WTC11 (cell line): ENCODE data around the gene IFNE. TPM values are rescaled to one million over a fixed set of nuclear protein-coding genes. Genes with fewer than 3 reads are reported as not detected.

Source experiments
- ATAC-seq: fragments of 200-7000 bp; cut with Tn5 transposase; 2 replicates; pipeline ENCODE4 v1.10.0; 2021; ENCODE audit warnings: mild to moderate bottlenecking, moderate library complexity
- CTCF ChIA-PET: fragments of 300-600 bp; sonication (Branson Sonifier 250); formaldehyde crosslinking; loops from one replicate; lab custom pipeline; 2021; ENCODE audit warnings: antibody characterized with exemption; lab: Charles Lee
- POLR2A ChIA-PET: fragments of 350-600 bp; sonication (Branson Sonifier 250); formaldehyde crosslinking; loops from one replicate; lab custom pipeline; 2021; ENCODE audit warnings: antibody characterized with exemption; lab: Charles Lee
- DNase-seq: peaks from one replicate; pipeline ENCODE4 v3.0.0; 2021; ENCODE audit warnings: low spot score
- H3K27ac Mint-ChIP-seq: 2 replicates; pipeline ENCODE4 v1.8.0; 2021; ENCODE audit warnings: mixed read lengths
- H3K27me3 Mint-ChIP-seq: 2 replicates; pipeline ENCODE4 v1.8.0; 2021; ENCODE audit warnings: low read depth, mild to moderate bottlenecking, moderate library complexity, mixed read lengths
- H3K36me3 Mint-ChIP-seq: 2 replicates; pipeline ENCODE4 v1.8.0; 2021; ENCODE audit warnings: mixed read lengths
- H3K4me1 Mint-ChIP-seq: 2 replicates; pipeline ENCODE4 v1.8.0; 2022; ENCODE audit warnings: mixed read lengths
- H3K4me3 Mint-ChIP-seq: 2 replicates; pipeline ENCODE4 v1.8.0; 2021; ENCODE audit warnings: mild to moderate bottlenecking, moderate library complexity, mixed read lengths
- H3K9me3 Mint-ChIP-seq: 2 replicates; pipeline ENCODE4 v1.8.0; 2021; ENCODE audit warnings: mixed read lengths
- AFF4 ChIP-seq: sonication (generic); formaldehyde crosslinking; IDR thresholded peaks from 2 replicates; pipeline ENCODE4 v1.8.1; 2023; ENCODE audit warnings: mild to moderate bottlenecking, missing genetic modification reagents, borderline replicate concordance
- ATF6 ChIP-seq: sonication (generic); formaldehyde crosslinking; IDR thresholded peaks from 2 replicates; pipeline ENCODE4 v1.8.1; 2023; ENCODE audit warnings: mild to moderate bottlenecking, missing genetic modification reagents
- CDX4 ChIP-seq: fragments of 250-450 bp; sonication (Bioruptor Pico); IDR thresholded peaks from 2 replicates; pipeline ENCODE4 v1.9.0; 2021; ENCODE audit warnings: moderate library complexity, mild to moderate bottlenecking, inconsistent platforms, borderline replicate concordance
- CTCF ChIP-seq: fragments of 200-600 bp; IDR thresholded peaks from 2 replicates; pipeline ENCODE4 v1.8.0; 2022; ENCODE audit warnings: antibody characterized with exemption
- FOXJ3 ChIP-seq: sonication (generic); formaldehyde crosslinking; IDR thresholded peaks from 2 replicates; pipeline ENCODE4 v1.9.0; 2021; ENCODE audit warnings: missing genetic modification reagents, mild to moderate bottlenecking, borderline replicate concordance
- IRF2 ChIP-seq: sonication (generic); formaldehyde crosslinking; IDR thresholded peaks from 2 replicates; pipeline ENCODE4 v1.8.0; 2022; ENCODE audit warnings: low read depth, missing genetic modification reagents, borderline replicate concordance
- KAT7 ChIP-seq: sonication (generic); formaldehyde crosslinking; IDR thresholded peaks from 2 replicates; pipeline ENCODE4 v1.8.1; 2023; ENCODE audit warnings: missing genetic modification reagents, mild to moderate bottlenecking, borderline replicate concordance
- NR1H2 ChIP-seq: sonication (generic); formaldehyde crosslinking; IDR thresholded peaks from 2 replicates; pipeline ENCODE4 v1.9.0; 2021; ENCODE audit warnings: mild to moderate bottlenecking, moderate library complexity, missing genetic modification reagents
- PRRX2 ChIP-seq: fragments of 250-450 bp; sonication (Bioruptor Pico); IDR thresholded peaks from 2 replicates; pipeline ENCODE4 v1.8.0; 2021; ENCODE audit warnings: mild to moderate bottlenecking
- ZBTB21 ChIP-seq: sonication (generic); formaldehyde crosslinking; IDR thresholded peaks from 2 replicates; pipeline ENCODE4 v1.8.1; 2023; ENCODE audit warnings: mild to moderate bottlenecking, missing genetic modification reagents, borderline replicate concordance
- ZBTB43 ChIP-seq: sonication (generic); formaldehyde crosslinking; IDR thresholded peaks from 2 replicates; pipeline ENCODE4 v1.8.1; 2023; ENCODE audit warnings: mild to moderate bottlenecking, missing genetic modification reagents
- ZNF425 ChIP-seq: fragments of 250-450 bp; sonication (Bioruptor Pico); conservative IDR thresholded peaks from 2 replicates; pipeline ENCODE4 v1.9.0; 2021; ENCODE audit warnings: mild to moderate bottlenecking
- total RNA-seq: library from RNA; stranded (reverse); gene quantifications from 3 replicates; pipeline ENCODE4 v1.2.3, GENCODE V29; 2021
- TF ChIP-seq, protein P1 (sequence below): sonication (generic); formaldehyde crosslinking; IDR thresholded peaks from 2 replicates; pipeline ENCODE4 v1.8.0; 2023; ENCODE audit warnings: mild to moderate bottlenecking, missing genetic modification reagents
- TF ChIP-seq, protein P2 (sequence below): sonication (generic); formaldehyde crosslinking; IDR thresholded peaks from 2 replicates; pipeline ENCODE4 v1.8.1; 2022; ENCODE audit warnings: missing genetic modification reagents, borderline replicate concordance
- TF ChIP-seq, protein P3 (sequence below): fragments of 250-450 bp; sonication (Bioruptor Pico); IDR thresholded peaks from 2 replicates; pipeline ENCODE4 v2.1.2; 2022; ENCODE audit warnings: mild to moderate bottlenecking, moderate library complexity

The IFNE gene
- total RNA-seq, 1 experiment from 2014 or later = 0.11 TPM

DNA sequence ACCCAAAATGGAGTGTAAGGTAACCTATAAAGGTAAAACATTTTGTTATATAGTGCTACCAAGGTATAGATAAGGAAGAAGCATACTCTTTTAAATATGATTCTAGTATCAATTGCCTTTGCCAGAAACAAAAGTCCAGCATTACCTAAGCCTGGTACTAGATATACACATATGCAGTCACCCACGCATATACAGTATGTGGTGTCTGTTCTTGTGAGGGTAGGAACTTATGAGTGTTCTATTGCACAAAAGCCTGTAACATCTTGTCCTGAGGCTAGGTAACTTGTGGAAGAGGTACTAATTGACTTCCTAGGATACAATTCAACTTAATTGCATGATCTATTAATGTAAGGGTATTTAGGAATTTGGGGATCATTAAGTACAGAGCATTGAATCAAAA lies 31.3 kb upstream of the IFNE start:
- CTCF ChIA-PET = no interaction called here
- DNase-seq (no peak), ATAC-seq (no peak)
- Mint-ChIP-seq H3K27me3 (no peaks in the 10 kb centered on the region), H3K4me1 (no peaks in the 10 kb centered on the region), H3K27ac (no peak overlapping the region), H3K36me3 (no peaks in the 10 kb centered on the region), H3K4me3 (no peak overlapping the region), H3K9me3 (no peaks in the 10 kb centered on the region)
- POLR2A ChIA-PET = no interaction called here
- no peak for TF ChIP-seq CDX4 (CRISPR knock-in tag)
- no peak for TF ChIP-seq IRF2 (CRISPR knock-in tag)
- TF ChIP-seq NR1H2 (CRISPR knock-in tag) = no peak
- no peak for TF ChIP-seq ZBTB43 (CRISPR knock-in tag)
- no peak for TF ChIP-seq FOXJ3 (CRISPR knock-in tag)
- no peak for TF ChIP-seq ATF6 (CRISPR knock-in tag)
- TF ChIP-seq ZNF425 (CRISPR knock-in tag) = no peak
- no peak for TF ChIP-seq PRRX2 (CRISPR knock-in tag)
- TF ChIP-seq, protein P1, sequence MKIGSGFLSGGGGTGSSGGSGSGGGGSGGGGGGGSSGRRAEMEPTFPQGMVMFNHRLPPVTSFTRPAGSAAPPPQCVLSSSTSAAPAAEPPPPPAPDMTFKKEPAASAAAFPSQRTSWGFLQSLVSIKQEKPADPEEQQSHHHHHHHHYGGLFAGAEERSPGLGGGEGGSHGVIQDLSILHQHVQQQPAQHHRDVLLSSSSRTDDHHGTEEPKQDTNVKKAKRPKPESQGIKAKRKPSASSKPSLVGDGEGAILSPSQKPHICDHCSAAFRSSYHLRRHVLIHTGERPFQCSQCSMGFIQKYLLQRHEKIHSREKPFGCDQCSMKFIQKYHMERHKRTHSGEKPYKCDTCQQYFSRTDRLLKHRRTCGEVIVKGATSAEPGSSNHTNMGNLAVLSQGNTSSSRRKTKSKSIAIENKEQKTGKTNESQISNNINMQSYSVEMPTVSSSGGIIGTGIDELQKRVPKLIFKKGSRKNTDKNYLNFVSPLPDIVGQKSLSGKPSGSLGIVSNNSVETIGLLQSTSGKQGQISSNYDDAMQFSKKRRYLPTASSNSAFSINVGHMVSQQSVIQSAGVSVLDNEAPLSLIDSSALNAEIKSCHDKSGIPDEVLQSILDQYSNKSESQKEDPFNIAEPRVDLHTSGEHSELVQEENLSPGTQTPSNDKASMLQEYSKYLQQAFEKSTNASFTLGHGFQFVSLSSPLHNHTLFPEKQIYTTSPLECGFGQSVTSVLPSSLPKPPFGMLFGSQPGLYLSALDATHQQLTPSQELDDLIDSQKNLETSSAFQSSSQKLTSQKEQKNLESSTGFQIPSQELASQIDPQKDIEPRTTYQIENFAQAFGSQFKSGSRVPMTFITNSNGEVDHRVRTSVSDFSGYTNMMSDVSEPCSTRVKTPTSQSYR = no peak
- TF ChIP-seq CTCF = no peak
- no peak for TF ChIP-seq ZBTB21
- no peak for TF ChIP-seq AFF4 (CRISPR knock-in tag)
- TF ChIP-seq, protein P2, sequence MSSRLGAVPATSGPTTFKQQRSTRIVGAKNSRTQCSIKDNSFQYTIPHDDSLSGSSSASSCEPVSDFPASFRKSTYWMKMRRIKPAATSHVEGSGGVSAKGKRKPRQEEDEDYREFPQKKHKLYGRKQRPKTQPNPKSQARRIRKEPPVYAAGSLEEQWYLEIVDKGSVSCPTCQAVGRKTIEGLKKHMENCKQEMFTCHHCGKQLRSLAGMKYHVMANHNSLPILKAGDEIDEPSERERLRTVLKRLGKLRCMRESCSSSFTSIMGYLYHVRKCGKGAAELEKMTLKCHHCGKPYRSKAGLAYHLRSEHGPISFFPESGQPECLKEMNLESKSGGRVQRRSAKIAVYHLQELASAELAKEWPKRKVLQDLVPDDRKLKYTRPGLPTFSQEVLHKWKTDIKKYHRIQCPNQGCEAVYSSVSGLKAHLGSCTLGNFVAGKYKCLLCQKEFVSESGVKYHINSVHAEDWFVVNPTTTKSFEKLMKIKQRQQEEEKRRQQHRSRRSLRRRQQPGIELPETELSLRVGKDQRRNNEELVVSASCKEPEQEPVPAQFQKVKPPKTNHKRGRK (CRISPR knock-in tag) = no peak
- TF ChIP-seq, protein P3, sequence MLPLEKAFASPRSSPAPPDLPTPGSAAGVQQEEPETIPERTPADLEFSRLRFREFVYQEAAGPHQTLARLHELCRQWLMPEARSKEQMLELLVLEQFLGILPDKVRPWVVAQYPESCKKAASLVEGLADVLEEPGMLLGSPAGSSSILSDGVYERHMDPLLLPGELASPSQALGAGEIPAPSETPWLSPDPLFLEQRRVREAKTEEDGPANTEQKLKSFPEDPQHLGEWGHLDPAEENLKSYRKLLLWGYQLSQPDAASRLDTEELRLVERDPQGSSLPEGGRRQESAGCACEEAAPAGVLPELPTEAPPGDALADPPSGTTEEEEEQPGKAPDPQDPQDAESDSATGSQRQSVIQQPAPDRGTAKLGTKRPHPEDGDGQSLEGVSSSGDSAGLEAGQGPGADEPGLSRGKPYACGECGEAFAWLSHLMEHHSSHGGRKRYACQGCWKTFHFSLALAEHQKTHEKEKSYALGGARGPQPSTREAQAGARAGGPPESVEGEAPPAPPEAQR (CRISPR knock-in tag) = no peak
- no peak for TF ChIP-seq KAT7 (CRISPR knock-in tag)
